ENCODE results near the gene PSAPL1.

Gene PSAPL1

GRCh38 chr4:7451434-7451789 is 16.7 kb upstream of the PSAPL1 start:
- DNase-seq (ENCODE audit: low read depth) = no peak
- TF ChIP-seq, protein P1, sequence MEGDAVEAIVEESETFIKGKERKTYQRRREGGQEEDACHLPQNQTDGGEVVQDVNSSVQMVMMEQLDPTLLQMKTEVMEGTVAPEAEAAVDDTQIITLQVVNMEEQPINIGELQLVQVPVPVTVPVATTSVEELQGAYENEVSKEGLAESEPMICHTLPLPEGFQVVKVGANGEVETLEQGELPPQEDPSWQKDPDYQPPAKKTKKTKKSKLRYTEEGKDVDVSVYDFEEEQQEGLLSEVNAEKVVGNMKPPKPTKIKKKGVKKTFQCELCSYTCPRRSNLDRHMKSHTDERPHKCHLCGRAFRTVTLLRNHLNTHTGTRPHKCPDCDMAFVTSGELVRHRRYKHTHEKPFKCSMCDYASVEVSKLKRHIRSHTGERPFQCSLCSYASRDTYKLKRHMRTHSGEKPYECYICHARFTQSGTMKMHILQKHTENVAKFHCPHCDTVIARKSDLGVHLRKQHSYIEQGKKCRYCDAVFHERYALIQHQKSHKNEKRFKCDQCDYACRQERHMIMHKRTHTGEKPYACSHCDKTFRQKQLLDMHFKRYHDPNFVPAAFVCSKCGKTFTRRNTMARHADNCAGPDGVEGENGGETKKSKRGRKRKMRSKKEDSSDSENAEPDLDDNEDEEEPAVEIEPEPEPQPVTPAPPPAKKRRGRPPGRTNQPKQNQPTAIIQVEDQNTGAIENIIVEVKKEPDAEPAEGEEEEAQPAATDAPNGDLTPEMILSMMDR (conservative IDR thresholded peaks at IDR 0.05; ENCODE audit: low read depth, low read length) = no peak
- no peak overlapping the region for H3K4me3 ChIP-seq (ENCODE audit: low read length)

DNA sequence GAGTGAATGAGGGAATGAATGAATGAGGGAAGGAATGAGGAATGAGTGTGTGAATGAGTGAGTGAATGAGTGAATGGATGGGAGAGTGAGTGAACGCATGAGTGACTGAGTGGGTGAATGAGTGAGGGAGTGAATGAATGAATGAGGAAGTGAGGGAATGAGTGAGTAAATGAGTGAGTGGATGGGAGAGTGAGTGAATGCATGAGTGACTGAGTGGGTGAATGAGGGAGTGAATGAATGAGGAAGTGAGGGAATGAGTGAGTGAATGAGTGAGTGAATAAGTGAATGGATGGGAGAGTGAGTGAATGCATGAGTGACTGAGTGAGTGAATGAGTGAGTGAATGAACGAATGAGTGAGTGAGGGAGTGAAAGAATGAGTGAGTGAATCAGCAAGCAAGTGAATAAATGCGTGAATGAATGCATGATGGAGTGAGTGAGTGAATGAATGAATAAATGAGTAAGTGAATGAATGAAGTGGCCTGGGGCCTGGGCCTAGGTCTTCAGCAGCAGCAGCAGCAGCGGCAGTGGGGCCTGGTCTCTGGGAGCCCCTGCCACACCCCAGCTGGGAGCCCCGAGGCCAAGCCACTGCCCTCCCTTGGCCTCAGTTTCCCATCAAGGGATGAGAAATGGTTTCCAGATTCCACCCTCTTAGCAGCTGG is 16.2 kb upstream of the PSAPL1 start:
- H3K4me3 ChIP-seq (ENCODE audit: low read length) = no peak overlapping the region
- DNase-seq (ENCODE audit: low read depth) = no peak
- TF ChIP-seq, protein P1 (conservative IDR thresholded peaks at IDR 0.05; ENCODE audit: low read depth, low read length) = no peak

DNA sequence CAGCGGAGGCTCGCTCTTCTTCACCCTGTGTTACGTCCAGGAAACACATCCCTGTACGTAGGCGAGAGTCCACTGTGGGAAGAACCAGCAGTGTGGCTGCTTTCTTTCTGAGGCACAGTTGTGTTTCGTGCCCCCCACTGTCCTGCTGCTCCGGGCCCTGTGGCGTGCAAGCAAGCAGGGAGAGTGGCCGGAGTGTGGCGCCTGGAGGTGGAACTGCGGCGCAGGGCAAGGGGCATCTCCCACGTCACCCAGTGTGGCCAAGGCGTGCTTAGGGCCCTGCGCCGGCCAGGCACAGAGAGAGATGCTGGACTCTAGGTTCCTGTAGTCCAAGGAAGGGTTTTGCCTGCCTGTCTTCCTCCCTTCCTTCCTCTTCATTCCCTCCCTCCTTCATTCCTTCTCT is 13.3 kb upstream of the PSAPL1 start:
- no peak overlapping the region for H3K4me3 ChIP-seq (ENCODE audit: low read length)
- TF ChIP-seq, protein P1 (conservative IDR thresholded peaks at IDR 0.05; ENCODE audit: low read depth, low read length) = no peak
- DNase-seq (ENCODE audit: low read depth) = no peak

GRCh38 chr4:7447236-7447635 is 12.5 kb upstream of the PSAPL1 start:
- TF ChIP-seq, protein P1 (conservative IDR thresholded peaks at IDR 0.05; ENCODE audit: low read depth, low read length) = no peak
- H3K4me3 ChIP-seq (ENCODE audit: low read length) = no peak overlapping the region
- DNase-seq (ENCODE audit: low read depth) = no peak

GRCh38 chr4:7444731-7445130 is 10.0 kb upstream of the PSAPL1 start:
- H3K4me3 ChIP-seq (ENCODE audit: low read length) = no peak overlapping the region
- DNase-seq (ENCODE audit: low read depth) = no peak
- TF ChIP-seq, protein P1 (conservative IDR thresholded peaks at IDR 0.05; ENCODE audit: low read depth, low read length) = no peak

GRCh38 chr4:7444314-7444713 is 9.6 kb upstream of the PSAPL1 start:
- no peak for DNase-seq (ENCODE audit: low read depth)
- TF ChIP-seq, protein P1 (conservative IDR thresholded peaks at IDR 0.05; ENCODE audit: low read depth, low read length) = no peak

GRCh38 chr4:7442574-7443162 is 7.9 kb upstream of the PSAPL1 start:
- no peak overlapping the region for H3K4me3 ChIP-seq (ENCODE audit: low read length)
- TF ChIP-seq, protein P1 (conservative IDR thresholded peaks at IDR 0.05; ENCODE audit: low read depth, low read length) = no peak
- DNase-seq (ENCODE audit: low read depth) = no peak

More at GRCh38 chr4:7444314-7444713, 9.6 kb upstream of the PSAPL1 start:
- H3K4me3 ChIP-seq (ENCODE audit: low read length) = no peak overlapping the region
